Osteoblast (primary cell): Measurements from ENCODE around the gene HPCAL1. TPM values are rescaled to one million over a fixed set of nuclear protein-coding genes. Genes with fewer than 3 reads are reported as not detected.

Experiments used
- DNase-seq: peaks from one replicate; pipeline ENCODE4 v3.0.0; 2011; ENCODE audit warnings: low spot score, mixed read lengths; ENCODE audit not compliant: insufficient read length; ENCODE audit errors: missing footprints
- H2AFZ ChIP-seq: 2 replicates; pipeline ENCODE4 v1.6.0; 2011; ENCODE audit warnings: mild to moderate bottlenecking, low read length
- H3K27ac ChIP-seq: 2 replicates; pipeline ENCODE4 v1.5.1; 2011; ENCODE audit warnings: mild to moderate bottlenecking, low read depth, low read length, moderate library complexity
- H3K27me3 ChIP-seq: 2 replicates; pipeline ENCODE4 v1.6.0; 2012; ENCODE audit warnings: mild to moderate bottlenecking, control low read depth, inconsistent platforms, low read length, moderate library complexity; ENCODE audit not compliant: insufficient read depth
- H3K36me3 ChIP-seq: 2 replicates; pipeline ENCODE4 v1.5.1; 2011; ENCODE audit warnings: mild to moderate bottlenecking, low read length, control low read depth, moderate library complexity; ENCODE audit not compliant: insufficient read depth
- H3K4me1 ChIP-seq: 2 replicates; pipeline ENCODE4 v1.5.1; 2011; ENCODE audit warnings: mild to moderate bottlenecking, low read length, control low read depth, moderate library complexity; ENCODE audit not compliant: insufficient read depth
- H3K4me2 ChIP-seq: 2 replicates; pipeline ENCODE4 v1.6.0; 2011; ENCODE audit warnings: mild to moderate bottlenecking, low read length; ENCODE audit not compliant: insufficient read depth
- H3K4me3 ChIP-seq: fragments of 200-600 bp; sonication (generic); 3 replicates; pipeline ENCODE4 v1.5.1; 2012; ENCODE audit warnings: mild to moderate bottlenecking, low read length, inconsistent platforms; ENCODE audit not compliant: insufficient read depth
- H3K79me2 ChIP-seq: 2 replicates; pipeline ENCODE4 v1.6.0; 2012; ENCODE audit warnings: mild to moderate bottlenecking, low read length, control low read depth, inconsistent platforms; ENCODE audit not compliant: insufficient read depth
- H3K9me3 ChIP-seq: 2 replicates; pipeline ENCODE4 v1.5.1; 2011; ENCODE audit warnings: low read depth, low read length, control low read depth
- H4K20me1 ChIP-seq: 2 replicates; pipeline ENCODE4 v1.6.0; 2012; ENCODE audit warnings: mild to moderate bottlenecking, low read length, control low read depth; ENCODE audit not compliant: insufficient read depth
- CTCF ChIP-seq: IDR thresholded peaks from 2 replicates; pipeline ENCODE4 v1.5.1; 2011; ENCODE audit warnings: mild to moderate bottlenecking, low read depth, low read length, moderate library complexity; ENCODE audit errors: extremely low read depth
- total RNA-seq: library from RNA; depleted of rRNA; stranded (reverse); fragments of >200 nt; gene quantifications from 2 replicates; pipeline ENCODE4 v1.2.3, GENCODE V29; 2012

HPCAL1 gene
- total RNA-seq, 1 donor = 57.2 TPM

GRCh38 chr2:10393640-10393982 is 90.9 kb downstream of the HPCAL1 start:
- Histone ChIP-seq H3K36me3 (no peaks in the 10 kb centered on the region), H4K20me1 (peaks cover 31% of the 10 kb centered on the region), H3K27ac (no peak overlapping the region), H3K4me1 (peaks cover 19% of the 10 kb centered on the region), H3K27me3 (no peaks in the 10 kb centered on the region), H2AFZ (no peak overlapping the region), H3K79me2 (peaks cover 85% of the 10 kb centered on the region), H3K9me3 (no peaks in the 10 kb centered on the region), H3K4me2 (no peak overlapping the region), H3K4me3 (no peak overlapping the region)
- no peak for DNase-seq
- TF ChIP-seq CTCF = no peak

GRCh38 chr2:10395893-10396292 is 93.2 kb downstream of the HPCAL1 start:
- no peak for TF ChIP-seq CTCF
- Histone ChIP-seq H3K27ac (no peak overlapping the region), H3K27me3 (no peaks in the 10 kb centered on the region), H2AFZ (no peak overlapping the region), H3K79me2 (peaks cover 77% of the 10 kb centered on the region), H3K4me1 (peaks cover 2% of the 10 kb centered on the region), H3K36me3 (no peaks in the 10 kb centered on the region), H3K9me3 (no peaks in the 10 kb centered on the region), H4K20me1 (peaks cover 32% of the 10 kb centered on the region), H3K4me3 (no peak overlapping the region), H3K4me2 (no peak overlapping the region)
- peak; percentile 39 for DNase-seq

GRCh38 chr2:10396464-10396863 is 93.8 kb downstream of the HPCAL1 start:
- Histone ChIP-seq H3K9me3 (no peaks in the 10 kb centered on the region), H2AFZ (no peak overlapping the region), H3K4me2 (no peak overlapping the region), H3K27me3 (no peaks in the 10 kb centered on the region), H3K27ac (no peak overlapping the region), H3K79me2 (peaks cover 77% of the 10 kb centered on the region), H3K4me1 (no peaks in the 10 kb centered on the region), H3K36me3 (no peaks in the 10 kb centered on the region), H3K4me3 (no peak overlapping the region), H4K20me1 (peaks cover 26% of the 10 kb centered on the region)
- TF ChIP-seq CTCF = no peak
- peak; percentile 54 for DNase-seq

- DNase-seq = peak; percentile 61
- no peak overlapping the region for H3K27ac ChIP-seq
- TF ChIP-seq CTCF = no peak
These were observed 94.7 kb downstream of the HPCAL1 start for GRCh38 chr2:10397297-10397875.

More at GRCh38 chr2:10397297-10397875, 94.7 kb downstream of the HPCAL1 start:
- Histone ChIP-seq H3K36me3 (no peaks in the 10 kb centered on the region), H3K27me3 (no peaks in the 10 kb centered on the region), H2AFZ (no peak overlapping the region), H3K4me3 (no peak overlapping the region), H3K9me3 (no peaks in the 10 kb centered on the region), H3K4me2 (no peak overlapping the region), H4K20me1 (peaks cover 20% of the 10 kb centered on the region), H3K79me2 (peaks cover 75% of the 10 kb centered on the region), H3K4me1 (peaks cover 5% of the 10 kb centered on the region)
